ENCODE measurements around the gene SYNDIG1L.

Gene SYNDIG1L

GRCh38 chr14:74429221-74429691, 3.2 kb upstream of the SYNDIG1L start:
- DNase-seq = no peak

- no peak for DNase-seq
Observed at GRCh38 chr14:74427651-74428050, 1.6 kb upstream of the SYNDIG1L start.

GRCh38 chr14:74425525-74426201, 347 bp downstream of the SYNDIG1L start:
- no peak for DNase-seq

- DNase-seq = no peak
Observed at GRCh38 chr14:74424606-74425005, 1.4 kb downstream of the SYNDIG1L start.

- DNase-seq = no peak
Observed at GRCh38 chr14:74423246-74423645, 2.8 kb downstream of the SYNDIG1L start.

GRCh38 chr14:74421981-74422380, 4.0 kb downstream of the SYNDIG1L start:
- DNase-seq = no peak

GRCh38 chr14:74419086-74419485, 6.9 kb downstream of the SYNDIG1L start:
- DNase-seq = no peak

- DNase-seq = no peak
Observed at GRCh38 chr14:74418031-74418430, 8.0 kb downstream of the SYNDIG1L start.

- no peak for DNase-seq
Observed at GRCh38 chr14:74417611-74418010, 8.4 kb downstream of the SYNDIG1L start.

- no peak for DNase-seq
Observed at GRCh38 chr14:74417201-74417600, 8.8 kb downstream of the SYNDIG1L start.

- no peak for DNase-seq
Observed at GRCh38 chr14:74415115-74415437, 10.9 kb downstream of the SYNDIG1L start.

- DNase-seq = no peak
Observed at GRCh38 chr14:74414403-74415114, 11.5 kb downstream of the SYNDIG1L start.

- no peak for DNase-seq
Observed at GRCh38 chr14:74413627-74414026, 12.4 kb downstream of the SYNDIG1L start.

- DNase-seq = no peak
Observed at GRCh38 chr14:74412753-74413152, 13.3 kb downstream of the SYNDIG1L start.

GRCh38 chr14:74411671-74412070, 14.3 kb downstream of the SYNDIG1L start:
- DNase-seq = no peak

- no peak for DNase-seq
Observed at GRCh38 chr14:74409441-74409840, 16.6 kb downstream of the SYNDIG1L start.

- no peak for DNase-seq
Observed at GRCh38 chr14:74408870-74409269, 17.1 kb downstream of the SYNDIG1L start.

GRCh38 chr14:74407801-74408154, 18.2 kb downstream of the SYNDIG1L start:
- no peak for DNase-seq

- DNase-seq = no peak
Observed at GRCh38 chr14:74407021-74407800, 18.8 kb downstream of the SYNDIG1L start.

- DNase-seq = no peak
Observed at GRCh38 chr14:74405663-74406062, 20.3 kb downstream of the SYNDIG1L start.

GRCh38 chr14:74404435-74404834, 21.6 kb downstream of the SYNDIG1L start:
- no peak for DNase-seq

- DNase-seq = no peak
Observed at GRCh38 chr14:74403619-74404417, 22.2 kb downstream of the SYNDIG1L start.
